Left cardiac atrium (tissue), 4 donors: ENCODE data around the gene GRN. TPM values are rescaled to one million over a fixed set of nuclear protein-coding genes. Genes with fewer than 3 reads are reported as not detected.
"Not testable (repeated sequence)": the region's sequence is repeated elsewhere in the genome, so short reads cannot be mapped to it uniquely, and the experiment has no call there.

ENCODE experiments used
- ATAC-seq, 2 donors: fragments of 200-7000 bp; cut with Tn5 transposase; one replicate each; pipeline ENCODE4 v1.9.1; 2020; ENCODE audit warnings: mild to moderate bottlenecking in 2 of 2, moderate library complexity in 2 of 2
- DNase-seq: peaks from one replicate; pipeline ENCODE4 v3.0.0-alpha.2; 2020
- intact Hi-C, 2 donors: fragments of 100-400 bp; cut with DNase I; formaldehyde crosslinking; loops; one replicate each; pipeline versions ENCODE4 v1.14.1 to v1.15.1; 2022 to 2023
- total RNA-seq, 2 donors: library from RNA; stranded (reverse); fragmentation: NEBNext Ultra II Directional; extraction: Animal tissue kit (Norgen Biotek cat#: 25700); gene quantifications; one replicate each; pipeline ENCODE4 v1.2.1, GENCODE V29; 2021
- donor health status: DM: no; HTN: yes; CAD: no.
- donor health status: DM: no; HTN: yes; CAD: no; lungs with severe emphysema.
- donor health status: DM: yes; HTN: yes; CAD: no.
- donor health status: Dilated cardiomyopathy.

Gene GRN
- total RNA-seq, 2 donors from 2014 or later, result 190 to 206 TPM

DNA sequence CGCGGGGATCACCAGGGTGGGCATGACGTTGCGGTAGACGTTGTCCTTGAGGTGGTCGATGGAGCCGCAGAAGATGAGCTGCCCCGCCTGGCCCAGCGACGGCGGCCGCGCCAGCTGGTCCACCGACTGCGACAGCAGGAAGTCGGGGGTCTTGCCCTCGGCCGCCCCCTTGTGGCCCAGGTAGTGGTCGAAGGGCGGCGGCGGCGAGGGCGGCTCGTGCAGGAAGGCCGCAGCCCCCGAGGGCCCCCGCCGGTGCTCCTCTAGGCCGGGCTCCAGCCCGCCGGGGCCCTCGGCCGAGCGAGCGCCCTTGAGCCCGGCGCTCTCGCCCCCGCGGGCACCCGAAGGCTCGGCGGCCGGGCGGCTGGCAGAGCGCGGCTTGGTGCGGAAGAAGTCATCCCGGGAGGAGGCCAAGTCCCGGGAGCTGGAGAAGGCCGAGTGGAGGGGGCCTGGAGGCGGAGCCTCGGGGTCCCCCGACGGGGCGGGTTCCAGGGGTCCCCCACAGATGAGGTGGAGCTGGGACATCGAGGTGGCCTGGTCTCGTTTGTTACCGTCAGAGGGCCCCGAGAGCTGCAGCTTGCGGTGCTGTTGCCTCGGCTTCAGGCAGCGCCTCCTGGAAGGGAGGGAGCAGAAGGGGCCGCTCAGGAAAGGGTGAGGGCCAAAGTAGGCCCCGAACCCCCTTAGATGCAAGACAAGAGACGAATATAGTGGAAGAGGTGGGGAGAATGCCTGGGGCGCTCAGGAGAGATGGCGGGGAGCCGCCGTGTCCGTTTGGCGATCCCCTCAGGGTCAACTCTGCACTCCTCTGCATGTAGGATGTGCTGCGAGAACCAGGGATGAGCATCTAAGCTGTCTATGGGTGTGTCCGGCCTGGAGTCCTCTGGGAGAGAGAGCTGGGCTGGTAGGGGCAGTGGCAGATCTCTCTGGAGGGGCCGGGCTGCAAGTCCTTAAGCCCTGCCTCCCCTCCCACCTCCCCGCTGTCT is 9.8 kb downstream of the GRN start:
- DNase-seq (peak; percentile 65), ATAC-seq (peak in 1 of 2 donors; percentile 1)
- intact Hi-C loops, result no loop called here

DNA sequence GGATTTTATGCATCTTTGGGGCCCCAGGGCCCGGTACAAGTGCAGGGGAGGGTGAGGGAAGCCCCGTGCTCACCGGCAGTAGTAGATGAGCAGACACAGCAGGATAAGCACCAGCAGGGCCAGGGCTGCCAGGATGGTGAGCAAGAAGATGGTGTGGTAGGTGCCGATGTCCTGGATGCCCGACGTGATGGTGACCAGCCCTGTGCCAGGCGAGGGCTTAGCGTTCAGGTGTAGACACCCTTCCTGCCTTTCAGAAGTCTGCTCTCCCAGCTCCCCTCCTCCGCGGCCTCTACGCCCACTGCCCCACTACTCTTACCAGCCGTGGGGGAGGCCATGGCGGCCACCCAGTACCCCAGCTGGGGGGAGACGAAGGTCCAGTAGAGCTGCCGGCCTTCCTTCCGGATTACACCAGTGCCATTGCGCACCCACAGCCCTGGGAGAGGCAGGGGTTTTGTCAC is 10.6 kb downstream of the GRN start:
- intact Hi-C loops, result no loop called here
- no peak for DNase-seq
- ATAC-seq, result no peak

DNA sequence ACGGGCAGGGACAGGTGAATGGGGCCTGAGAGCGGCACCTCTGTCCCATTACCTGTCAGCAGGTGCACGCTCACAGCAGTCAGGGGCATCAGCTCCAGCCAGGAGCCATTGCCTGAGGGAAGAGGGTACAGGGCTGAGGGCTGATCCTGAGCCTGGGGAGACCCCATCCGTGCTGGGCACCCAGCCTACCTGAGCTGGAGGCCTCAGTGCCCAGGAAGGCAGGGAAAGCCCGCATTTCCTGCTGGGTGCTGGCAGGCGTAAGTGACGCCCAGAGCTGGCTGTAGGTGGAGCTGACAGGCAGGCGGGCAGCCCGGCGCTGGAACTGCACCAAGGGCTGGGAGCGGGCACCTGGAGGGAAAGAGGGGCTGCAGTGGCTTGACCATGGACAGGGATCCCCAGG is 11.1 kb downstream of the GRN start:
- intact Hi-C loops, result no loop called here
- ATAC-seq (no peak), DNase-seq (no peak)

DNA sequence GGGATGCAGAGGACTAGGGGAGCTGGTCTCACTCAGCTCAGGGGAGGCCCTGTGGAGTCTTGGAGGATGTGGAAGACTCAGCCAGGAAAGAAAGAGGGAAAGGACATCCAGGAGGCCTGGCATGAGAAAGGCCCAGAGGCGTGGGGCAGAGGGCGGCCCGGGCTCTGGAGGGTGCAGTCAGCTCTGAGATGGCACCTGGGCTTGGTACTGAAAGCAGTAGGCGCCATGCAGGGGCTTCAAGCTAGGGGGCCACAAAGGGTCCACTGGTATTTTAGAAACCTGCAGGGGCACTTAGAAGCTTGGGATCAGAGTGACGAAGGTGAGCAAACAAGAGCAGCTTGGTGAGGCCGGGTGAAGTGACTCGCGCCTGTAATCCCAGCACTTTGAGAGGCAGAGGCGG is 13.0 kb downstream of the GRN start:
- DNase-seq, result no peak
- ATAC-seq, result no peak
- intact Hi-C loops, result no loop called here

DNA sequence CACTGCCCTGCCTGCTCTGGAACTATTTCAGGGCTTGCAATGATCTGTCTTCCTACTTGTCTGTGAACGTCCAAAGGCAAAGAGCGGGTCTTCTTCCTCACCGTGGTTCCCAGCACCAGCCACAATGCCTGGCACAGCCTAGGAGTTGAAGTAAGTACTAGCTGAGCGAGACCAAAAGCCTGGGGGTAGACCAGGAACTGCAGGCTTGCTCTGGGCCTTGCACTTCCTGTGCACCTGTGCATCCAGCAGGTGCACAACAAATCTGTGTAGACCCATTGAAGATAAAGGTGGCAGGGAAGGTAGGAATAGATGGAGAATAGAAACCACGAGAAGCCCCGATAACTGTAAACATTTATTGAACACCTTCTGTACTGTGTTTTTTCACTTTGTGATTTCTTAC is 13.9 kb downstream of the GRN start:
- DNase-seq, result no peak

DNA sequence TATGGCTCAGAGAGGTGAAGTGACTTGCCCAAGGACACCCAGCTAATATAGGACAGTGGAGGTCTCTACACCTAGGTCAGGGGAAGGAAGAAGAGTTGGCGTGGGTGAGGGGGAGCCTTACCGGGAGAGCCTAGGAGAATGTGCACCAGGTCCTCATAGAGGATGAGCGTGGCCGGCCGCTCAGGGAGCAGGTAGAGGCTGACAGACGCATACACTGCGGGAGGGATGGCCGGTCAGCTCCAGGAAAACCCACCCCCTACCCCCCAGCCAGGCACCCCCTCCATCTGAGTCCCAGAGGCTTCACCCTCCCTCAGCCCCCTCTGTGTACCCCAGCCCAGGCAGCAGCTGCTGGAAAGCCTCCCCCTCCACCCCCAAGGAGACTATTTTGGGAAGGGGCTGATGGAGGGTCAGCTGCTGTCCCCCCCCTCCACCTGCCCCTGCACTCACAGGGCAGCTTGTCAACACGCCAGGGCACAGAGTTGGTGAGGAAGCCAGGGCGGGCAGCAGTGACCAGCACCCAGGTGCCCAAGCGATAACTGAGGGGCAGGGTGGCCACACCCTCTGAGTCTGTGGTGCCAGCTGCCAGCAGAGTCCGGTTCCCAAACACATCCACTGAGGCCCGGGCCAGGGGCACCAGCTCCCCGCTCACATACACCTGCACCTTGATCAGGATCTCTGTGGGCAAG is 14.5 kb downstream of the GRN start:
- intact Hi-C loops, result no loop called here
- ATAC-seq (no peak), DNase-seq (no peak)

More for the DNA sequence above, 13.9 kb downstream of the GRN start:
- no peak for ATAC-seq
- intact Hi-C loops, result no loop called here

DNA sequence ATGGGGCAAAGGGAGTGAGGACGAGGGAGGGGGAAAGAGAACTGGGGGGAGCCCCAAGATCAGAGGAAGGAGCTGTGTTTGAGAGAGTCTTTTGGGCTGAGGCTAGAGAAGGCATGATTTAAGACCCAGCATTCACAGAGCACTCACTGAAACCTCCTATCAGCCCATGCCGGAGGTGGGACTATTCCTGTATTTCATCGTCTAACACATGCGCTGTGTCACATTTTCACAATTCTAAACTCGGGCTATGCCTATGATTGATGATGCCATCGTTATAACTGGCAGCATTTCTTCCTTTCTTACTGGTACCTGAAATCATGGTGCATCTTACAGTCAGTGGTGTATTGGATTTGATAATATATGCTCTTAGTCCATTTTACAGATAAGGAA is 15.0 kb downstream of the GRN start:
- no peak for DNase-seq
- no peak for ATAC-seq
- intact Hi-C loops, result no loop called here

DNA sequence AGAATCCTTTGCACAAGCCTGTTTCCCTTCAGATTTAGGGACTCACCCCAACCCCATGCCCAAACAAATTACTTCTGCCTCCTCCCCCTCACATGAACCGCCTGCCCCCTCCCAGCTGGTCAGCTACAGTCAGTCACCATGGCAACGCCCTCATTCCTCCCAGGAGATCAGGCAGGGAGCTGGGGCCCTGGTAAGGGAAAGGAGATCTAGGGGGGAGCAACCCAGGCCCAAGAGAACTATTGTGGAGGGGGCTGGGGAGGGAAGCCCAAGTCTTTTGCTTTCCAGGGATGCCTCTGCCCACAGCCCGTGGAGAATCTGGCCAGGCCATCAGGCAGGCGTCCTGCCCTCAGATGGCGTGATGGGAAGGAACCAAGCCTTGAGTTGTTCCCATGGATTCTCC is 15.7 kb downstream of the GRN start:
- no peak for DNase-seq
- intact Hi-C loops, result no loop called here
- ATAC-seq, result no peak

DNA sequence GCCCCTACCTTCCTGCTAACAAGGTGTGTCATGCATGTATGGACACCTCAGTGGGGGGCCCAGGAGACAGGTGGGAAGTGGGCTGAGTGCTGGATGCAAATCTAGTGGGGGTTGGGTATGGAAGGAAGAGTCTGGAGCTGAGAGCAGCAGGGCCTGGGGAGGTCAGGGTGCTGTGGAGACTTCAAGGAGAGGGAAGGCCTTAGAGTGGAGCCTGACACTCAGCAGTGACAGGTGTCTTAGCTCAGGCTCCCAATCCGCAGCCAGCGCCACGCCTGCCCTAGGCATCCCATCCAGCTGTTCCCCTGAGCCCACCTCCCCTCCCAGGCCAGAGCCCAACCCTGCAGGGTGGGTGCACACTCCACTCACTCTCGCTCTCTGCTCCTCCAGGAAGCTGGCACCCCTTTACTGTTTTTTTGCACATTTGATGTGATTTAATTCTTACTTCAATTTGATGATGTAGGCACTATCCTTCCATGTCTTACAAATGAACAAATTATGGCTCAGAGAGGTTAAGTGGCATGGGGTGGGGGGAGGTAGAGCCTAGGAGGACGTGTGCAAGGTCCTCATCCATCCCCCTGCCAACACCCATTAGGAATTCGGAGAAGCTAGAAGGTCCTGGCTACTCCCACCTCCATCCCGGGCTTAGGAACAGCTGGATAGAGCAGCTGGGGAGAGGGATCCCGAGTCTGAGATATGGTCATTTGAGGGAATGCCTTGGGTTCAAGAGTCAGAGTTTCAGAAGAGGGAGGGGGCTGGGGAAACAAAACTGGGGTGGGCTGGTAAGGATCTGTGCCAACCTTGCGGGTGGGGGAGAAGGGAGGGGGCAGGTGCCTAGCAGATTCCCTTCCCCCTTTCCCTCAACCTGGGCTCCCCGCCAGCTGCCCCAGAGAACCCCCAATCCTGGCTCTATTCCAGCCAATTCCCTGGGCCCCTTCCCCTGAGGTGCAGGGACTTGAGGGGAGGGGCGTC is 16.5 kb downstream of the GRN start:
- no peak for DNase-seq
- intact Hi-C loops, result no loop called here
- no peak for ATAC-seq

DNA sequence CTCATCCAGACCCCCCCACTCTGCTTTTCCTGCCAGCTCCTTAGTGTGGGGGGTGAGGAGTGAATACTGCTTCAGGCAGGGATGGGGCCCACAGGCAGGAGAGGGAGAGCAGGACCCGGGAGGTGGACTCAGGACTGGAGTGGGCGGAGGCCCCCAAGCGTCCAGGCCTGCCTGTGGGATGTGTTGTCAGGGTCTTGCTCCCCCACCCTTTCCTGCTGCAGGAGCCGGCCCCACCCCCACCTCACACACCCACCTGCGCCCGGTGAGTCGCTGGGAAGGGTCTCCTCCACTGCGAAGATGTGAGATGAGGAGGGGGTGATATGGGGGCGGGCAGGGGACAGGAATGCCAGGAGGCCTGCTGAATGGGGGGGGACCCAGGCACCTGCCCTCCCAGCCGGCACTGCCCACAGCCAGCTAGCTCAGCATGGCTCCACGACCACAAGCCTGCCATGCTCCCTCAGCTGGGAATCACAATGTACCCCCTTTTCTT is 17.4 kb downstream of the GRN start:
- intact Hi-C loops, result no loop called here
- ATAC-seq (peak in 1 of 2 donors; percentile 8), DNase-seq (no peak)

DNA sequence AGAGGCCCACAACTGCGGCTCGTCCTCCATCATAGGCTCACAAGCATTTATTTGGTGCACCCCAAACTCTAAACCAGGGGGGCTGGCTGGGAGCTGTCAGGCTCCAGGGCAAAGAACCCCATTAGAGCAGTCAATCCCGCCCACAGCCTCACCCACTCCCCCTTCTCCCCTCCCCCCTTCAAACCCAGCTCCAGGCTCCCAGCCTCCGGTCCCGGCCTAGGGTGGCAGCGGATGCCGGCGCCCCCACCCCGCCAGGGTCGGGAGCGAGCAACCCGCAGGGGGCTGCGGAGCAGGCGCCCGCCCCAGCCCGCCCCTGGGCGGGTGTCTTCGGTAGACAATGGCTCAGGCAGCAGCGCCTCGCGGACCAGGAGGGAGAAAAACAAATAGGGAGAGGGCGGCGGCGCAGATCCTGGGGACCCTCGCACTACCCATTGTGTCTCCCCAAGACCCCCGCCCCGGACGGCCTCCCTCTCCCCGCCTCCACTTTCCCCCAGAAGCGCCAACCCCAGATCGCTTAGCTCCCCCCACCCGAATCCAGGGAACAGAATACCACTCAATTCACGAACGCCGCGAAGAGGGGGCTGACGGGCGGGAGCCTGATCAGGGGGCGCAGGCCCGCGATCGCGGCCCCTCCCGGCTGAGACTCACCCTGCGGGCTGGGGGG is 18.0 kb downstream of the GRN start:
- DNase-seq (no peak), ATAC-seq (peak; percentile 38 to 59)
- intact Hi-C loops, result no loop called here

DNA sequence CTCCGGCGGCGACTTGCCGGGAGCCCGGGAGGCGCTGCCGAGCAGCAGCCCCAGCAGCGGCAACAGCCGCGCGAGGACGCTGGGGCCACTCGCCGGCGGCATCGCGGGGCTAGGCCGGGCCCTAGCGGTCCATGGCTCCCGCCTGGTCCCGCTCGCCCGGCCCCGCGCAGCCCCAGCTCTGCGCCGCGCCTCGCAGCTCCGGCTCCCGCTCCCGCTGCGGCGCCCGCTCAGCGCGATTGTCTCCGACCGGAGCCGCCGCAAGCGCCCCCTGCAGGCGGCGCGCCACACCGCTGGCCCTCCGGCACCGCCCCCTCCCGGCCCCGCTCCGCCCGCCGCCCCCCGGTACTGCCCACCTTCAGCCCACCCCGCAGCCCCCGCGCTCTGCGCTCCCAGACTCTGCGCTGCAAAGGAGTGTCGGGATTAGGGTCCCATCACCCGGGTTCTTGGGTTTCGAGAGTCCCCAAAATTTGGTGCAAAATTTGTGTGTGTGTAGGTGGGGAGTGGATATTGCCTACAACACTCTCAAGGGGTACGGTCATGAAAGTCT is 18.6 kb downstream of the GRN start, which contains the start of gene FAM171A2:
TSS of gene FAM171A2 (minus strand) at position 241 of the 547 bp plus-strand sequence. CDS start at position 102, 139 bp downstream.
- DNase-seq (peak; percentile 59), ATAC-seq (peak; percentile 81 to 94)
- intact Hi-C loops, result no loop called here

DNA sequence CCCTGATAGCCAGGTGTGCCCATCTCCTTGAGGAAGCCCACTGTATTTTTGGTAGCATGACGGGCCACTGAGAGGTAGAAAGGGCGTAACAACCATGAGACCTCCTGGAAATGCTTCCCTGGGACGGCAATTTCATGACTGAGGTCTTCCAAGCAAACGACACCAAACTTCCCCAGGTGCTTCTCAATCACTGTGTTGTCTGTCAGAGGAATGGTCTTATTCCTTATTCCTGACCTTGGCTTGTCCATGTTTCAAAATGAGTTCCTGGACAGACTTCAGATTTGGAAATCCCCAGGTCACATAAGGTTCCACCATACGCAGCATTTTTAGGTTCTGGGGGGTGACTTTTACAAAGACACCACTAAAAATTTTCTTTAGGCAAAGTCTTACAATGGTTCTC is 19.9 kb downstream of the GRN start:
- ATAC-seq, intact Hi-C loops, DNase-seq: not testable (repeated sequence)

DNA sequence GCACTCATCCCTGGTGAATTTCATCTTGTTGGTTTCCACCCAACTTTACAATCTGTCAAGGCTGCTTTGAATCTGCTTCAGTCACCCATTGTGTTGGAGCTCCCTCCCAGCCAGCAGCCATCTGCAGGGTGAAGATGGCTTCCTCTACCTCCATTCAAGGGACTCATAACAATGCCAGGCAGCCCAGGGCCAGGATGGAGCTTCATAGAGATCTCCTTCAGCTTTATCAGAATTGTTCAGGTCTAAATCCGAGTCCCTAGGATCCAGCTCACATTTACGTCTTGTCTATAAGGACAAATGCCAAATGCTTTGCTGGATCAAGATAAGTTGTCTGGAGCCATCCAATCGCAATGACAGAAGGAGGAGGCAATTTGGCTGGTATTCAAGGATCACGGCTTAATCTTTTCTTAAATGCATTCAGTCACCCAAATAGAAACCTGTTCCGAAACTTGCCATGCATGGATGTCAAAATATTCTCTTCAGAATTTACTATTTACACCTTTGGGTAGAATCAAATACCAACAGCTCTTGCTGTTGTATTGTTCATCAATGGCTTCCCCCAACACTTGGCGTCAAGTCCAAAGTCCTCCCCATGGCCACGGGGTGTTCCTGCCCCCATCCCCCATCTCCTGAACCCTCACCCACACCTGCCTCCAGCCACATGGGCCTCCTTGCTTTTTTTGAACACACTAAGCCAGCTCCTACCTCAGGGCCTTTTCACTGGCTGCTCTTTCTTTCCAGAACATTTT is 22.3 kb downstream of the GRN start:
- ATAC-seq, result no peak
- intact Hi-C loops, result no loop called here
- DNase-seq, result no peak

DNA sequence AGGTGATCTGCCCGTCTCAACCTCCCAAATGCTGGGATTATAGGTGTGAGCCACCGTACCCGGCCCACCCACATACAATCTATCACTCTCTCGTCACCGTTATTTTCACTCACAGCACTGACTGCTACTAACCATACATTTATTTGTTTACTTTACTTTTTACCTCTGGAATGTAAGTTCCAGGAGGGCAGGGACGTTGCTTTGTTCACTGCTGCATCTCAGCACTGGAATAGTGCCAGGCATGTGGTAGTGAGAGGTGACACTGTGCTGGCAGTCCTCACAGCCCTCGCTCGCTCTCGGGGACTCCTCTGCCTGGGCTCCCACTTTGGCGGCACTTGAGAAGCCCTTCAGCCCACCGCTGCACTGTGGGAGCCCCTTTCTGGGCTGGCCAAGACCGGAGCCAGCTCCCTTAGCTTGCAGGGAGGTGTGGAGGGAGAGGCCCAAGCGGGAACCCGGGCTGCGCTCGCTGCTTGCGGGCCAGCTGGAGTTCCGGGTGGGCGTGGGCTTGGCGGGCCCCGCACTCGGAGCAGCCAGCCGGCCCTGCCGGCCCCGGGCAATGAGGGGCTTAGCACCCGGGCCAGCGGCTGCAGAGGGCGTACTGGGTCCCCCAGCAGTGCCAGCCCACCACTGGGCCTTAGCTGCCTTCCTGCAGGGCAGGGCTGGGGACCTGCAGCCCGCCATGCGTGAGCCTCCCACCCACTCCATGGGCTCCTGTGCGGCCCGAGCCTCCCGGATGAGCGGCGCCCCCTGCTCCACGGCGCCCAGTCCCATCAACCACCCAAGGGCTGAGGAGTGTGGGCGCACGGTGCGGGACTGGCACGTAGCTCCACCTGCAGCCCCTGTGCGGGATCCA is 23.5 kb downstream of the GRN start:
- DNase-seq, intact Hi-C loops: not testable (repeated sequence)

DNA sequence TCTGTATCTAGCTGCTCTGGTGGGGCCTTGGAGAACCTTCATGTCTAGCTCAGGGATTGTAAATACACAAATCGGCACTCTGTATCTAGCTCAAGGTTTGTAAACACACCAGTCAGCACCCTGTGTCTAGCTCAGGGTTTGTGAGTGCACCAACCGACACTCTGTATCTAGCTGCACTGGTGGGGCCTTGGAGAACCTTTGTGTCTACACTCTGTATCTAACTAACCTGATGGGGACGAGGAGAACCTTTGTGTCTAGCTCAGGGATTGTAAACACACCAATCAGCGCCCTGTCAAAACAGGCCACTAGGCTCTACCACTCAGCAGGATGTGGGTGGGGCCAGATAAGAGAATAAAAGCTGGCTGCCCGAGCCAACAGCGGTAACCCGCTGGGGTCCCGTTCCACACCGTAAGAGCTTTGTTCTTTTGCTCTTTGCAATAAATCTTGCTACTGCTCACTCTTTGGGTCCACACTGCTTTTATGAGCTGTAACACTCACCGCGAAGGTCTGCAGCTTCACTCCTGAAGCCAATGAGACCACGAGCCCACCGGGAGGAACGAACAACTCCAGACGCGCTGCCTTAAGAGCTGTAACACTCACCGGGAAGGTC is 24.4 kb downstream of the GRN start:
- ATAC-seq, DNase-seq, intact Hi-C loops: not testable (repeated sequence)

More for the DNA sequence above, 23.5 kb downstream of the GRN start:
- ATAC-seq, result not testable (repeated sequence)
